ENCODE data around the gene ABCB8. TPM values are rescaled to one million over a fixed set of nuclear protein-coding genes. Genes with fewer than 3 reads are reported as not detected.

ABCB8 gene
- total and polyA plus RNA-seq, 9 of the 15 experiments (the other 6 are each of a cell fraction or from before 2014, with no cell fraction given) = 7.6 to 106 (median 36.3) TPM

- TF ChIP-seq, protein P1, sequence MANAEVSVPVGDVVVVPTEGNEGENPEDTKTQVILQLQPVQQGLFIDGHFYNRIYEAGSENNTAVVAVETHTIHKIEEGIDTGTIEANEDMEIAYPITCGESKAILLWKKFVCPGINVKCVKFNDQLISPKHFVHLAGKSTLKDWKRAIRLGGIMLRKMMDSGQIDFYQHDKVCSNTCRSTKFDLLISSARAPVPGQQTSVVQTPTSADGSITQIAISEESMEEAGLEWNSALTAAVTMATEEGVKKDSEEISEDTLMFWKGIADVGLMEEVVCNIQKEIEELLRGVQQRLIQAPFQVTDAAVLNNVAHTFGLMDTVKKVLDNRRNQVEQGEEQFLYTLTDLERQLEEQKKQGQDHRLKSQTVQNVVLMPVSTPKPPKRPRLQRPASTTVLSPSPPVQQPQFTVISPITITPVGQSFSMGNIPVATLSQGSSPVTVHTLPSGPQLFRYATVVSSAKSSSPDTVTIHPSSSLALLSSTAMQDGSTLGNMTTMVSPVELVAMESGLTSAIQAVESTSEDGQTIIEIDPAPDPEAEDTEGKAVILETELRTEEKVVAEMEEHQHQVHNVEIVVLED (CRISPR knock-in tag; IDR thresholded peaks at IDR 0.05) = no peak
- TF ChIP-seq ZNF41 (CRISPR knock-in tag; conservative IDR thresholded peaks at IDR 0.05) (no peak), JUNB (CRISPR knock-in tag; conservative IDR thresholded peaks at IDR 0.05) (no peak), HDAC8 (tag; IDR thresholded peaks at IDR 0.05) (0 out of 2 replicates have a peak, but pooled peaks have one; percentile 8), NELFE (IDR thresholded peaks at IDR 0.05; ENCODE audit: insufficient read depth, insufficient read length) (no peak), ZNF124 (CRISPR knock-in tag; IDR thresholded peaks at IDR 0.05) (no peak), TCF7L2 (IDR thresholded peaks at IDR 0.05; ENCODE audit: low read depth, low read length) (no peak), PCBP2 (IDR thresholded peaks at IDR 0.05; ENCODE audit: low read depth, low read length, poor library complexity, severe bottlenecking) (no peak), ZNF57 (CRISPR knock-in tag; IDR thresholded peaks at IDR 0.05) (no peak), THRAP3 (IDR thresholded peaks at IDR 0.05; ENCODE audit: borderline replicate concordance) (0 out of 2 replicates have a peak, but pooled peaks have one; percentile 60), NFE2L1 (tag; IDR thresholded peaks at IDR 0.05; ENCODE audit: borderline replicate concordance, low read depth) (no peak), HDAC2 (IDR thresholded peaks at IDR 0.05) (peak; percentile 63; the same call in 1 of the 2 replicates), ELF2 (CRISPR knock-in tag; IDR thresholded peaks at IDR 0.05) (no peak), ZNF282 (CRISPR knock-in tag; IDR thresholded peaks at IDR 0.05) (no peak), TRIM24 (IDR thresholded peaks at IDR 0.05) (0 out of 4 replicates have a peak, but pooled peaks have one; percentile 8 to 38), ZNF133 (CRISPR knock-in tag; IDR thresholded peaks at IDR 0.05) (no peak)
- TF ChIP-seq, protein P2, sequence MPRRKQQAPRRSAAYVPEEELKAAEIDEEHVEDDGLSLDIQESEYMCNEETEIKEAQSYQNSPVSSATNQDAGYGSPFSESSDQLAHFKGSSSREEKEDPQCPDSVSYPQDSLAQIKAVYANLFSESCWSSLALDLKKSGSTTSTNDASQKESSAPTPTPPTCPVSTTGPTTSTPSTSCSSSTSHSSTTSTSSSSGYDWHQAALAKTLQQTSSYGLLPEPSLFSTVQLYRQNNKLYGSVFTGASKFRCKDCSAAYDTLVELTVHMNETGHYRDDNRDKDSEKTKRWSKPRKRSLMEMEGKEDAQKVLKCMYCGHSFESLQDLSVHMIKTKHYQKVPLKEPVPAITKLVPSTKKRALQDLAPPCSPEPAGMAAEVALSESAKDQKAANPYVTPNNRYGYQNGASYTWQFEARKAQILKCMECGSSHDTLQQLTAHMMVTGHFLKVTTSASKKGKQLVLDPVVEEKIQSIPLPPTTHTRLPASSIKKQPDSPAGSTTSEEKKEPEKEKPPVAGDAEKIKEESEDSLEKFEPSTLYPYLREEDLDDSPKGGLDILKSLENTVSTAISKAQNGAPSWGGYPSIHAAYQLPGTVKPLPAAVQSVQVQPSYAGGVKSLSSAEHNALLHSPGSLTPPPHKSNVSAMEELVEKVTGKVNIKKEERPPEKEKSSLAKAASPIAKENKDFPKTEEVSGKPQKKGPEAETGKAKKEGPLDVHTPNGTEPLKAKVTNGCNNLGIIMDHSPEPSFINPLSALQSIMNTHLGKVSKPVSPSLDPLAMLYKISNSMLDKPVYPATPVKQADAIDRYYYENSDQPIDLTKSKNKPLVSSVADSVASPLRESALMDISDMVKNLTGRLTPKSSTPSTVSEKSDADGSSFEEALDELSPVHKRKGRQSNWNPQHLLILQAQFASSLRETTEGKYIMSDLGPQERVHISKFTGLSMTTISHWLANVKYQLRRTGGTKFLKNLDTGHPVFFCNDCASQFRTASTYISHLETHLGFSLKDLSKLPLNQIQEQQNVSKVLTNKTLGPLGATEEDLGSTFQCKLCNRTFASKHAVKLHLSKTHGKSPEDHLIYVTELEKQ (CRISPR knock-in tag; IDR thresholded peaks at IDR 0.05) = no peak
- TF ChIP-seq, protein P3, sequence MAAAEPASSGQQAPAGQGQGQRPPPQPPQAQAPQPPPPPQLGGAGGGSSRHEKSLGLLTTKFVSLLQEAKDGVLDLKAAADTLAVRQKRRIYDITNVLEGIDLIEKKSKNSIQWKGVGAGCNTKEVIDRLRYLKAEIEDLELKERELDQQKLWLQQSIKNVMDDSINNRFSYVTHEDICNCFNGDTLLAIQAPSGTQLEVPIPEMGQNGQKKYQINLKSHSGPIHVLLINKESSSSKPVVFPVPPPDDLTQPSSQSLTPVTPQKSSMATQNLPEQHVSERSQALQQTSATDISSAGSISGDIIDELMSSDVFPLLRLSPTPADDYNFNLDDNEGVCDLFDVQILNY (CRISPR knock-in tag; IDR thresholded peaks at IDR 0.05) = no peak
Observed at GRCh38 chr7:151082141-151083070, 54.2 kb downstream of the ABCB8 start (continued).

Measured in K562 (cell line).